MM.1S (cell line): ENCODE results near the gene HABP4.
A peak's percentile ranks its signal among the peaks of the same experiment; 100 is the strongest.

ENCODE experiments used
- DNase-seq: peaks from one replicate; pipeline ENCODE4 v3.0.0-alpha.2; 2015
- H2AFZ ChIP-seq: fragments of 300-600 bp; sonication (generic); 2 replicates; pipeline ENCODE4 v1.6.0; 2016; ENCODE audit warnings: antibody characterized with exemption, low read length
- H3F3A ChIP-seq: fragments of 300-600 bp; sonication (generic); 2 replicates; pipeline ENCODE4 v1.6.1; 2016; ENCODE audit warnings: mild to moderate bottlenecking, antibody characterized with exemption, low read length, moderate library complexity, mixed read lengths; ENCODE audit not compliant: insufficient read depth
- H3K27ac ChIP-seq: fragments of 300-600 bp; sonication (generic); 2 replicates; pipeline ENCODE4 v1.5.1; 2016; ENCODE audit warnings: mild to moderate bottlenecking, low read length
- H3K27me3 ChIP-seq: fragments of 300-600 bp; sonication (generic); replicated peaks from 2 replicates; pipeline ENCODE4 v1.6.0; 2016; ENCODE audit warnings: low read length; ENCODE audit not compliant: insufficient read depth
- H3K36me3 ChIP-seq: fragments of 300-600 bp; sonication (generic); replicated peaks from 2 replicates; pipeline ENCODE4 v1.6.1; 2016; ENCODE audit warnings: mild to moderate bottlenecking, low read length, mixed read lengths; ENCODE audit not compliant: insufficient read depth
- H3K4me1 ChIP-seq: fragments of 300-600 bp; sonication (generic); 2 replicates; pipeline ENCODE4 v1.6.1; 2016; ENCODE audit warnings: low read length, mixed read lengths
- H3K4me2 ChIP-seq: fragments of 300-600 bp; sonication (generic); 2 replicates; pipeline ENCODE4 v1.6.0; 2016; ENCODE audit warnings: low read depth, low read length
- H3K4me3 ChIP-seq: fragments of 300-600 bp; sonication (generic); 2 replicates; pipeline ENCODE4 v1.5.1; 2016; ENCODE audit warnings: low read length, mixed read lengths
- H3K79me2 ChIP-seq: fragments of 300-600 bp; sonication (generic); 2 replicates; pipeline ENCODE4 v1.6.1; 2016; ENCODE audit warnings: mixed run types, low read length, mixed read lengths
- H3K9ac ChIP-seq: fragments of 300-600 bp; sonication (generic); 2 replicates; pipeline ENCODE4 v1.6.1; 2016; ENCODE audit warnings: low read length, mixed read lengths
- H3K9me2 ChIP-seq: fragments of 300-600 bp; sonication (generic); replicated peaks from 2 replicates; pipeline ENCODE4 v1.6.1; 2016; ENCODE audit warnings: mild to moderate bottlenecking, low read length, mixed read lengths; ENCODE audit not compliant: insufficient read depth
- H3K9me3 ChIP-seq: fragments of 300-600 bp; sonication (generic); replicated peaks from 2 replicates; pipeline ENCODE4 v1.6.1; 2016; ENCODE audit warnings: mild to moderate bottlenecking, low read length, mixed read lengths; ENCODE audit not compliant: insufficient read depth
- H4K20me1 ChIP-seq: fragments of 300-600 bp; sonication (generic); 2 replicates; pipeline ENCODE4 v1.6.1; 2016; ENCODE audit warnings: mild to moderate bottlenecking, low read length, moderate library complexity, mixed read lengths; ENCODE audit not compliant: insufficient read depth
- EZH2 ChIP-seq: fragments of 300-600 bp; sonication (generic); optimal IDR thresholded peaks from 2 replicates; pipeline ENCODE3; 2017; ENCODE audit warnings: low read depth, mild to moderate bottlenecking, antibody characterized with exemption, low read length, mixed read lengths
- EZH2phosphoT487 ChIP-seq: fragments of 300-600 bp; sonication (generic); IDR thresholded peaks from 2 replicates; pipeline ENCODE4 v1.6.1; 2018; ENCODE audit warnings: antibody characterized with exemption, low read length
- TF ChIP-seq, protein P1 (sequence below): fragments of 300-600 bp; sonication (generic); IDR thresholded peaks from 2 replicates; pipeline ENCODE4 v1.5.1; 2016; ENCODE audit warnings: antibody characterized with exemption, low read length, mixed read lengths

HABP4 gene

GRCh38 chr9:96436456-96437126 is 13.4 kb upstream of the HABP4 start:
- no peaks in the 10 kb centered on the region for H3K9me2 ChIP-seq
- no peak overlapping the region for H3K27ac ChIP-seq
- H3K9ac ChIP-seq, result no peak overlapping the region
- no peaks in the 10 kb centered on the region for H4K20me1 ChIP-seq
- no peak overlapping the region for H3K4me2 ChIP-seq
- no peaks in the 10 kb centered on the region for H3K27me3 ChIP-seq
- H3K4me3 ChIP-seq, result no peak overlapping the region
- no peaks in the 10 kb centered on the region for H3K4me1 ChIP-seq
- TF ChIP-seq, protein P1, sequence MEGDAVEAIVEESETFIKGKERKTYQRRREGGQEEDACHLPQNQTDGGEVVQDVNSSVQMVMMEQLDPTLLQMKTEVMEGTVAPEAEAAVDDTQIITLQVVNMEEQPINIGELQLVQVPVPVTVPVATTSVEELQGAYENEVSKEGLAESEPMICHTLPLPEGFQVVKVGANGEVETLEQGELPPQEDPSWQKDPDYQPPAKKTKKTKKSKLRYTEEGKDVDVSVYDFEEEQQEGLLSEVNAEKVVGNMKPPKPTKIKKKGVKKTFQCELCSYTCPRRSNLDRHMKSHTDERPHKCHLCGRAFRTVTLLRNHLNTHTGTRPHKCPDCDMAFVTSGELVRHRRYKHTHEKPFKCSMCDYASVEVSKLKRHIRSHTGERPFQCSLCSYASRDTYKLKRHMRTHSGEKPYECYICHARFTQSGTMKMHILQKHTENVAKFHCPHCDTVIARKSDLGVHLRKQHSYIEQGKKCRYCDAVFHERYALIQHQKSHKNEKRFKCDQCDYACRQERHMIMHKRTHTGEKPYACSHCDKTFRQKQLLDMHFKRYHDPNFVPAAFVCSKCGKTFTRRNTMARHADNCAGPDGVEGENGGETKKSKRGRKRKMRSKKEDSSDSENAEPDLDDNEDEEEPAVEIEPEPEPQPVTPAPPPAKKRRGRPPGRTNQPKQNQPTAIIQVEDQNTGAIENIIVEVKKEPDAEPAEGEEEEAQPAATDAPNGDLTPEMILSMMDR, result no peak
- TF ChIP-seq EZH2, result no peak
- no peak for TF ChIP-seq EZH2phosphoT487
- H3K79me2 ChIP-seq, result no peaks in the 10 kb centered on the region
- no peaks in the 10 kb centered on the region for H3K36me3 ChIP-seq
- H2AFZ ChIP-seq, result no peak overlapping the region
- no peak for DNase-seq
- no peaks in the 10 kb centered on the region for H3F3A ChIP-seq
- no peaks in the 10 kb centered on the region for H3K9me3 ChIP-seq

DNA sequence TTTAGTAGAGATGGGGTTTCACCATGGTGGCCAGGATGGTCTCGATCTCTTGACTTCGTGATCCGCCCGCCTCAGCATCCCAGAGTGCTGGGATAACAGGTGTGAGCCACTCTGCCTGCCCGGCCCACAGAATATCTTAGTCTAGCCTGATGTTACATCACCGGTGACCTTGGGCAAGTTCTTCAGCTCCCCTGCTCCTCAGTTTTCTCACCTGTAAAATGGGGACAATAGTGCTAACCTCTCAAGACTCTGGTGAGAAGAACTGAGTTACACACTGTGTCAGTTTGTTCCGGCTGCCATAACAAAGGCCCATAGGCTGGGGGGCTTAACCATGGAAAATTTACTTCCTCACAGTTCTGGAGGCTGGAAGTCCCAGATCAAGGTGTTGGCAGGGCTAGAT is 12.5 kb upstream of the HABP4 start:
- TF ChIP-seq EZH2 (no peak), EZH2phosphoT487 (no peak)
- TF ChIP-seq, protein P1, result no peak
- Histone ChIP-seq H3K27ac (no peak overlapping the region), H3K9ac (no peak overlapping the region), H3F3A (no peaks in the 10 kb centered on the region), H3K27me3 (no peaks in the 10 kb centered on the region), H3K9me2 (no peaks in the 10 kb centered on the region), H4K20me1 (no peaks in the 10 kb centered on the region), H3K4me3 (no peak overlapping the region), H3K4me2 (no peak overlapping the region), H3K36me3 (no peaks in the 10 kb centered on the region), H3K79me2 (no peaks in the 10 kb centered on the region), H2AFZ (no peak overlapping the region), H3K9me3 (no peaks in the 10 kb centered on the region), H3K4me1 (no peaks in the 10 kb centered on the region)
- no peak for DNase-seq

GRCh38 chr9:96440671-96441199 is 9.2 kb upstream of the HABP4 start:
- Histone ChIP-seq H3K27me3 (no peaks in the 10 kb centered on the region), H3K4me2 (no peak overlapping the region), H3F3A (no peaks in the 10 kb centered on the region), H3K4me3 (no peak overlapping the region), H3K27ac (no peak overlapping the region), H3K4me1 (no peaks in the 10 kb centered on the region), H4K20me1 (no peaks in the 10 kb centered on the region), H3K9ac (no peak overlapping the region), H3K36me3 (no peaks in the 10 kb centered on the region), H3K9me3 (no peaks in the 10 kb centered on the region), H3K9me2 (no peaks in the 10 kb centered on the region), H2AFZ (no peak overlapping the region), H3K79me2 (no peaks in the 10 kb centered on the region)
- no peak for DNase-seq
- TF ChIP-seq EZH2, result no peak

DNA sequence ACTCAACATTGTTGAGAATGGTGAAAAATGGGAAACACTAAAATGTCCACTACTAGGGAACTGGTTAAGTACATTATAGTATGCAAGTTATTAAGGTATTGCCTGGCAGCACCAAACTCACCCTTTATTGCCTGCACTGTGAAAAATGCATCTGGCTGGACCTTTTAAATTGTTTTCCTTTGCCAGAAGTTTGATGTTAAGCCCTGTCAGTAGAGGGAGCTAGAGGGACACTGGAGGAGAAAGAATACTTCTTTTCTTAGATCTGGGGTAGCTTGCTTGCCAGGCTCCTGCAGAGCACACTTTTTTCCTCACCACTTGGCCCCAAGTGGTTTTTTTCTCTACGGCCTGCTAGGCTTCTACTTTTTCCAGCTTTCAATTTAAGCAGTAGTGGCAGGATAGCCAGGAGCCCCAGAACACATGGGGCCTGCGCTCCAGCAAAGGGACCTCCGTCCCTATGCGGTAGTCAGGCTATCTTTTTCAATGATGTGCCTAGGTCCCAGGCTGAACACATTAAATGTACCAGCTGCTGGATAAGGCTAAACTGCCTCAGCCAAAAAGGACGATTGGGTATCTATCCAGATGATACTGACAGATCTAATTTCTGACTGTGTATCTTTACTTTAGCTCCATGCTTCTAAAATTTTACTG is 8.0 kb upstream of the HABP4 start:
- peak; percentile 76 for DNase-seq
- no peak overlapping the region for H2AFZ ChIP-seq

More for the DNA sequence above, 8.0 kb upstream of the HABP4 start:
- Histone ChIP-seq H3K79me2 (no peaks in the 10 kb centered on the region), H3K27me3 (no peaks in the 10 kb centered on the region), H3K36me3 (no peaks in the 10 kb centered on the region), H3K4me2 (no peak overlapping the region), H3K9me3 (no peaks in the 10 kb centered on the region), H3K27ac (no peak overlapping the region), H3K4me1 (no peaks in the 10 kb centered on the region), H3K4me3 (no peak overlapping the region), H3F3A (no peaks in the 10 kb centered on the region), H3K9ac (no peak overlapping the region), H4K20me1 (no peaks in the 10 kb centered on the region), H3K9me2 (no peaks in the 10 kb centered on the region)
- TF ChIP-seq, protein P1, result peak; percentile 64
- no peak for TF ChIP-seq EZH2phosphoT487
